ENCODE measurements around the gene PHTF1. TPM values are rescaled to one million over a fixed set of nuclear protein-coding genes. Genes with fewer than 3 reads are reported as not detected.

Gene PHTF1
- total RNA-seq, 1 experiment from 2014 or later: 8.4 TPM

GRCh38 chr1:113663165-113663951 lies 95.9 kb downstream of the PHTF1 start:
- Mint-ChIP-seq H3K4me1 (ENCODE audit: insufficient read depth, unreplicated experiment) (peaks cover 27% of the 10 kb centered on the region), H3K27ac (ENCODE audit: low read depth, unreplicated experiment) (peak overlapping the region; percentile 44), H3K27me3 (ENCODE audit: insufficient read depth, unreplicated experiment) (no peaks in the 10 kb centered on the region), H3K9me3 (ENCODE audit: unreplicated experiment) (no peaks in the 10 kb centered on the region), H3K4me3 (ENCODE audit: unreplicated experiment) (peak overlapping the region; percentile 11), H3K36me3 (ENCODE audit: insufficient read depth, unreplicated experiment) (peaks cover 8% of the 10 kb centered on the region)
- ChIA-PET CTCF (interaction anchor here (0.7 kb wide), 2 partner anchors 13 to 520 kb away, joined by 3 read pairs; no protein-coding TSS in a partner anchor), POLR2A (interaction anchor here (0.7 to 0.9 kb wide), 2 partner anchors 272 to 281 kb away, joined by 4 read pairs; no protein-coding TSS in a partner anchor)
- TF ChIP-seq, protein P1, sequence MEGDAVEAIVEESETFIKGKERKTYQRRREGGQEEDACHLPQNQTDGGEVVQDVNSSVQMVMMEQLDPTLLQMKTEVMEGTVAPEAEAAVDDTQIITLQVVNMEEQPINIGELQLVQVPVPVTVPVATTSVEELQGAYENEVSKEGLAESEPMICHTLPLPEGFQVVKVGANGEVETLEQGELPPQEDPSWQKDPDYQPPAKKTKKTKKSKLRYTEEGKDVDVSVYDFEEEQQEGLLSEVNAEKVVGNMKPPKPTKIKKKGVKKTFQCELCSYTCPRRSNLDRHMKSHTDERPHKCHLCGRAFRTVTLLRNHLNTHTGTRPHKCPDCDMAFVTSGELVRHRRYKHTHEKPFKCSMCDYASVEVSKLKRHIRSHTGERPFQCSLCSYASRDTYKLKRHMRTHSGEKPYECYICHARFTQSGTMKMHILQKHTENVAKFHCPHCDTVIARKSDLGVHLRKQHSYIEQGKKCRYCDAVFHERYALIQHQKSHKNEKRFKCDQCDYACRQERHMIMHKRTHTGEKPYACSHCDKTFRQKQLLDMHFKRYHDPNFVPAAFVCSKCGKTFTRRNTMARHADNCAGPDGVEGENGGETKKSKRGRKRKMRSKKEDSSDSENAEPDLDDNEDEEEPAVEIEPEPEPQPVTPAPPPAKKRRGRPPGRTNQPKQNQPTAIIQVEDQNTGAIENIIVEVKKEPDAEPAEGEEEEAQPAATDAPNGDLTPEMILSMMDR (IDR thresholded peaks at IDR 0.05; ENCODE audit: unreplicated experiment): no peak
- BruUV-seq (replicated peaks): no TSS peak
- DNase-seq (ENCODE audit: unreplicated experiment): peak; percentile 46
- intact Hi-C loops (cut with micrococcal nuclease): no loop called here

GRCh38 chr1:113662101-113662500 lies 97.2 kb downstream of the PHTF1 start:
- no peak overlapping the region for H3K4me3 Mint-ChIP-seq (ENCODE audit: unreplicated experiment)
- TF ChIP-seq, protein P1 (IDR thresholded peaks at IDR 0.05; ENCODE audit: unreplicated experiment): no peak
- peak overlapping the region; percentile 6 for H3K27ac Mint-ChIP-seq (ENCODE audit: low read depth, unreplicated experiment)
- DNase-seq (ENCODE audit: unreplicated experiment): no peak
- ChIA-PET POLR2A (interaction anchor here (0.9 to 1.0 kb wide), 2 partner anchors 269 to 279 kb away, joined by 3 to 4 read pairs; no protein-coding TSS in a partner anchor), CTCF (no interaction called here)
- H3K4me1 Mint-ChIP-seq (ENCODE audit: insufficient read depth, unreplicated experiment): peaks cover 27% of the 10 kb centered on the region
- intact Hi-C loops (cut with micrococcal nuclease): no loop called here
- H3K27me3 Mint-ChIP-seq (ENCODE audit: insufficient read depth, unreplicated experiment): no peaks in the 10 kb centered on the region
- no peaks in the 10 kb centered on the region for H3K9me3 Mint-ChIP-seq (ENCODE audit: unreplicated experiment)
- BruUV-seq (replicated peaks): no TSS peak
- H3K36me3 Mint-ChIP-seq (ENCODE audit: insufficient read depth, unreplicated experiment): peaks cover 8% of the 10 kb centered on the region

DNA sequence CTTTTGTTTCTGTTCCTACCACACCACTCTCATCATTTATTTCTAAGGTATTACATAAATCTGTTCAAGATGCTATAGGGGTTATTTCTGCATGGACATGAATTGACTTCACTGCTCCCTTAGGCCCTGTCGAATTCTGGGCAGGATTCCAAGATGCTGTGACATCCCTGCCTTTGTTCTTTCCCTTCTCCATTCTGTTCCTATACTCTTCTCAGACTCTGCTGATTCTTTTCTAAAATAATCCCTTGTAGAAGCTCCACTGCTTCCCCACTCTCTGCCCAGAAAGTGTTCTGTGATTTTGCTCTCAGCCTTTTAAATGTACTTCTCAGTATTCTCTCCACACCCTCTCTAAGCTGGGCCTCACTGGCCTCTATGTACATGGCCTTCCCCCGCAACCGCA lies 99.2 kb downstream of the PHTF1 start:
- ChIA-PET POLR2A (interaction anchor here (0.9 to 1.2 kb wide), 2 partner anchors 8 to 270 kb away, joined by 3 read pairs; partner anchors contain the start of gene MAGI3), CTCF (interaction anchor here (0.6 to 1.0 kb wide), 2 partner anchors 18 to 706 kb away, joined by 3 to 4 read pairs; no protein-coding TSS in a partner anchor)

DNA sequence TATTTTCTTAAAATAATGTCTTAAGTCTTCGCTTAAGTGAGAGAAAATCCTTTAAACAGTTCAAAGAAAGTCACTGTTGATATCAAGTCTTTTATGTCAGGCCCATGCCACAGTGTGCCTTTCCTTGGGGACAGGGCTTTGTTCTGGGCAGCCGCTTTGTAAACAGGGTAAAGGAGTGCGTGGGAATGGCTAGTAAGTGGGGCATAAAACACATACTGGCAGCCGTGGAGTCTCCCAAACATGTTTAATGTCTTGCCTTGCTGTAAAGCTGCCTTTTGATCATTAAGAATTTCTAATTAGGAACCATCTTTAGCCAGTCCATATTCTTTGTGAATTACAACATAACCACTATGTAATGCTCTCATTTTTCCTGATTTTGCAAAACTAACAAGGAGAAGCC lies 99.7 kb downstream of the PHTF1 start:
- H3K27ac Mint-ChIP-seq (ENCODE audit: low read depth, unreplicated experiment): no peak overlapping the region
- H3K9me3 Mint-ChIP-seq (ENCODE audit: unreplicated experiment): no peaks in the 10 kb centered on the region
- no peak for DNase-seq (ENCODE audit: unreplicated experiment)
- ChIA-PET CTCF (interaction anchor here (1.0 kb wide), 1 partner anchor 19 kb away, joined by 4 read pairs; no protein-coding TSS in a partner anchor), POLR2A (interaction anchor here (0.7 to 0.9 kb wide), 2 partner anchors 8 to 984 kb away, joined by 3 to 4 read pairs; no protein-coding TSS in a partner anchor)
- H3K4me3 Mint-ChIP-seq (ENCODE audit: unreplicated experiment): no peak overlapping the region
- H3K4me1 Mint-ChIP-seq (ENCODE audit: insufficient read depth, unreplicated experiment): peaks cover 27% of the 10 kb centered on the region
- intact Hi-C loops (cut with micrococcal nuclease): no loop called here
- H3K36me3 Mint-ChIP-seq (ENCODE audit: insufficient read depth, unreplicated experiment): peaks cover 8% of the 10 kb centered on the region
- TF ChIP-seq, protein P1 (IDR thresholded peaks at IDR 0.05; ENCODE audit: unreplicated experiment): no peak
- no TSS peak for BruUV-seq (replicated peaks)
- no peaks in the 10 kb centered on the region for H3K27me3 Mint-ChIP-seq (ENCODE audit: insufficient read depth, unreplicated experiment)

More for the DNA sequence above, 99.2 kb downstream of the PHTF1 start:
- Mint-ChIP-seq H3K9me3 (ENCODE audit: unreplicated experiment) (no peaks in the 10 kb centered on the region), H3K36me3 (ENCODE audit: insufficient read depth, unreplicated experiment) (peaks cover 8% of the 10 kb centered on the region), H3K27me3 (ENCODE audit: insufficient read depth, unreplicated experiment) (no peaks in the 10 kb centered on the region), H3K4me1 (ENCODE audit: insufficient read depth, unreplicated experiment) (peaks cover 27% of the 10 kb centered on the region), H3K4me3 (ENCODE audit: unreplicated experiment) (no peak overlapping the region), H3K27ac (ENCODE audit: low read depth, unreplicated experiment) (no peak overlapping the region)
- TF ChIP-seq, protein P1 (IDR thresholded peaks at IDR 0.05; ENCODE audit: unreplicated experiment): no peak
- intact Hi-C loops (cut with micrococcal nuclease): no loop called here
- peak; percentile 29 for DNase-seq (ENCODE audit: unreplicated experiment)
- BruUV-seq (replicated peaks): no TSS peak
